Activated naive CD8-positive, alpha-beta T cell treated with anti-CD3 and anti-CD28 coated beads for 36 hours (primary cell): ENCODE measurements around the gene SLU7. TPM values are rescaled to one million over a fixed set of nuclear protein-coding genes. Genes with fewer than 3 reads are reported as not detected.

ENCODE experiments used
- DNase-seq: peaks from one replicate; pipeline ENCODE4 v3.0.0; 2021
- H3K27ac Mint-ChIP-seq: one replicate; pipeline ENCODE4 v1.8.0; 2022; ENCODE audit warnings: mild to moderate bottlenecking, moderate library complexity, mixed read lengths
- H3K27me3 Mint-ChIP-seq: one replicate; pipeline ENCODE4 v1.8.0; 2022; ENCODE audit warnings: mild to moderate bottlenecking, mixed read lengths
- H3K36me3 Mint-ChIP-seq: one replicate; pipeline ENCODE4 v1.8.0; 2021; ENCODE audit warnings: mild to moderate bottlenecking, mixed read lengths
- H3K4me1 Mint-ChIP-seq: one replicate; pipeline ENCODE4 v1.8.0; 2021; ENCODE audit warnings: mixed read lengths
- H3K4me3 Mint-ChIP-seq: one replicate; pipeline ENCODE4 v1.8.0; 2022; ENCODE audit warnings: mild to moderate bottlenecking, moderate library complexity, mixed read lengths
- H3K9me3 Mint-ChIP-seq: one replicate; pipeline ENCODE4 v1.8.0; 2022; ENCODE audit warnings: mixed read lengths
- total RNA-seq, 2 experiments: library from RNA; stranded (reverse); gene quantifications; one replicate each; pipeline ENCODE4 v1.2.3, GENCODE V29; 2021

Gene SLU7
- total RNA-seq, 2 experiments from 2014 or later = 42.2 to 43.7 TPM

- Mint-ChIP-seq H3K9me3 (no peaks in the 10 kb centered on the region), H3K4me3 (no peak overlapping the region), H3K27me3 (peaks cover 14% of the 10 kb centered on the region), H3K36me3 (peaks cover 4% of the 10 kb centered on the region), H3K27ac (no peak overlapping the region), H3K4me1 (peaks cover 36% of the 10 kb centered on the region)
- DNase-seq = no peak
Measured at GRCh38 chr5:160456480-160457177, 37.7 kb upstream of the SLU7 start.

- H3K36me3 Mint-ChIP-seq = peaks cover 5% of the 10 kb centered on the region
- H3K27ac Mint-ChIP-seq = no peak overlapping the region
- H3K27me3 Mint-ChIP-seq = peaks cover 14% of the 10 kb centered on the region
- H3K4me1 Mint-ChIP-seq = peaks cover 34% of the 10 kb centered on the region
- no peaks in the 10 kb centered on the region for H3K9me3 Mint-ChIP-seq
- no peak overlapping the region for H3K4me3 Mint-ChIP-seq
- no peak for DNase-seq
Measured at GRCh38 chr5:160455600-160455999, 36.7 kb upstream of the SLU7 start.

GRCh38 chr5:160453751-160454150 is 34.9 kb upstream of the SLU7 start:
- no peak overlapping the region for H3K27ac Mint-ChIP-seq
- H3K4me1 Mint-ChIP-seq = peaks cover 28% of the 10 kb centered on the region
- peaks cover 5% of the 10 kb centered on the region for H3K9me3 Mint-ChIP-seq
- peaks cover 7% of the 10 kb centered on the region for H3K36me3 Mint-ChIP-seq
- H3K4me3 Mint-ChIP-seq = no peak overlapping the region
- DNase-seq = no peak
- H3K27me3 Mint-ChIP-seq = peaks cover 14% of the 10 kb centered on the region

- Mint-ChIP-seq H3K9me3 (peaks cover 9% of the 10 kb centered on the region), H3K27me3 (peaks cover 14% of the 10 kb centered on the region), H3K4me1 (peaks cover 28% of the 10 kb centered on the region), H3K27ac (no peak overlapping the region), H3K4me3 (no peak overlapping the region), H3K36me3 (peaks cover 12% of the 10 kb centered on the region)
- no peak for DNase-seq
Measured at GRCh38 chr5:160452795-160453194, 33.9 kb upstream of the SLU7 start.

GRCh38 chr5:160452036-160452435 is 33.2 kb upstream of the SLU7 start:
- H3K36me3 Mint-ChIP-seq = peaks cover 14% of the 10 kb centered on the region
- peaks cover 26% of the 10 kb centered on the region for H3K4me1 Mint-ChIP-seq
- peaks cover 14% of the 10 kb centered on the region for H3K27me3 Mint-ChIP-seq
- peaks cover 12% of the 10 kb centered on the region for H3K9me3 Mint-ChIP-seq
- H3K27ac Mint-ChIP-seq = no peak overlapping the region
- DNase-seq = no peak
- H3K4me3 Mint-ChIP-seq = no peak overlapping the region

GRCh38 chr5:160451281-160451680 is 32.4 kb upstream of the SLU7 start:
- peaks cover 19% of the 10 kb centered on the region for H3K4me1 Mint-ChIP-seq
- no peak for DNase-seq
- H3K27ac Mint-ChIP-seq = no peak overlapping the region
- H3K9me3 Mint-ChIP-seq = peaks cover 12% of the 10 kb centered on the region
- no peak overlapping the region for H3K4me3 Mint-ChIP-seq
- peaks cover 14% of the 10 kb centered on the region for H3K36me3 Mint-ChIP-seq
- peaks cover 14% of the 10 kb centered on the region for H3K27me3 Mint-ChIP-seq

GRCh38 chr5:160450164-160450932 is 31.5 kb upstream of the SLU7 start:
- Mint-ChIP-seq H3K36me3 (peaks cover 14% of the 10 kb centered on the region), H3K4me3 (no peak overlapping the region), H3K27ac (no peak overlapping the region), H3K9me3 (peaks cover 12% of the 10 kb centered on the region), H3K4me1 (peaks cover 15% of the 10 kb centered on the region), H3K27me3 (peaks cover 14% of the 10 kb centered on the region)
- DNase-seq = no peak

GRCh38 chr5:160449458-160449857 is 30.6 kb upstream of the SLU7 start:
- DNase-seq = no peak
- H3K27ac Mint-ChIP-seq = no peak overlapping the region
- H3K27me3 Mint-ChIP-seq = peaks cover 10% of the 10 kb centered on the region
- H3K9me3 Mint-ChIP-seq = peaks cover 12% of the 10 kb centered on the region
- no peak overlapping the region for H3K4me3 Mint-ChIP-seq
- H3K4me1 Mint-ChIP-seq = peaks cover 21% of the 10 kb centered on the region
- H3K36me3 Mint-ChIP-seq = peaks cover 14% of the 10 kb centered on the region

- Mint-ChIP-seq H3K4me1 (peaks cover 25% of the 10 kb centered on the region), H3K9me3 (peaks cover 14% of the 10 kb centered on the region), H3K27ac (no peak overlapping the region), H3K4me3 (no peak overlapping the region), H3K36me3 (peaks cover 16% of the 10 kb centered on the region), H3K27me3 (peaks cover 6% of the 10 kb centered on the region)
- DNase-seq = no peak
Measured at GRCh38 chr5:160448886-160449285, 30.0 kb upstream of the SLU7 start.

GRCh38 chr5:160445751-160446150 is 26.9 kb upstream of the SLU7 start:
- Mint-ChIP-seq H3K4me1 (peaks cover 44% of the 10 kb centered on the region), H3K4me3 (no peak overlapping the region), H3K27ac (no peak overlapping the region), H3K27me3 (no peaks in the 10 kb centered on the region), H3K36me3 (peaks cover 18% of the 10 kb centered on the region), H3K9me3 (peaks cover 15% of the 10 kb centered on the region)
- DNase-seq = no peak

GRCh38 chr5:160445132-160445531 is 26.3 kb upstream of the SLU7 start:
- no peak overlapping the region for H3K4me3 Mint-ChIP-seq
- no peak overlapping the region for H3K27ac Mint-ChIP-seq
- peaks cover 15% of the 10 kb centered on the region for H3K9me3 Mint-ChIP-seq
- DNase-seq = no peak
- H3K36me3 Mint-ChIP-seq = peaks cover 18% of the 10 kb centered on the region
- peaks cover 44% of the 10 kb centered on the region for H3K4me1 Mint-ChIP-seq
- no peaks in the 10 kb centered on the region for H3K27me3 Mint-ChIP-seq

GRCh38 chr5:160444407-160444806 is 25.5 kb upstream of the SLU7 start:
- Mint-ChIP-seq H3K4me1 (peaks cover 47% of the 10 kb centered on the region), H3K27ac (no peak overlapping the region), H3K9me3 (peaks cover 10% of the 10 kb centered on the region), H3K27me3 (no peaks in the 10 kb centered on the region), H3K36me3 (peaks cover 15% of the 10 kb centered on the region), H3K4me3 (no peak overlapping the region)
- no peak for DNase-seq

GRCh38 chr5:160442824-160443431 is 24.0 kb upstream of the SLU7 start:
- no peak for DNase-seq
- peaks cover 56% of the 10 kb centered on the region for H3K4me1 Mint-ChIP-seq
- no peaks in the 10 kb centered on the region for H3K27me3 Mint-ChIP-seq
- no peak overlapping the region for H3K27ac Mint-ChIP-seq
- H3K9me3 Mint-ChIP-seq = peaks cover 7% of the 10 kb centered on the region
- H3K4me3 Mint-ChIP-seq = no peak overlapping the region
- peaks cover 11% of the 10 kb centered on the region for H3K36me3 Mint-ChIP-seq

GRCh38 chr5:160441311-160441781 is 22.5 kb upstream of the SLU7 start:
- Mint-ChIP-seq H3K9me3 (peaks cover 3% of the 10 kb centered on the region), H3K27ac (peak overlapping the region; percentile 69), H3K36me3 (peaks cover 7% of the 10 kb centered on the region), H3K4me3 (no peak overlapping the region), H3K4me1 (peaks cover 66% of the 10 kb centered on the region), H3K27me3 (no peaks in the 10 kb centered on the region)
- DNase-seq = no peak

- Mint-ChIP-seq H3K4me1 (peaks cover 54% of the 10 kb centered on the region), H3K27me3 (peaks cover 8% of the 10 kb centered on the region)
- peak; percentile 85 for DNase-seq
Measured at GRCh38 chr5:160439205-160439600, 20.3 kb upstream of the SLU7 start.

More at GRCh38 chr5:160439205-160439600, 20.3 kb upstream of the SLU7 start:
- H3K4me3 Mint-ChIP-seq = peak overlapping the region; percentile 82
- H3K9me3 Mint-ChIP-seq = peaks cover 3% of the 10 kb centered on the region
- peaks cover 7% of the 10 kb centered on the region for H3K36me3 Mint-ChIP-seq
- H3K27ac Mint-ChIP-seq = peak overlapping the region; percentile 99
